Gastrocnemius medialis (tissue), 4 donors: ENCODE results near the gene SPEG. TPM values are rescaled to one million over a fixed set of nuclear protein-coding genes. Genes with fewer than 3 reads are reported as not detected.

Experiments used
- ATAC-seq, 2 donors: fragments of 150-250 bp; one replicate each; pipeline ENCODE4 v1.9.1; 2016
- DNase-seq, 2 donors: peaks; one replicate each; pipeline ENCODE4 v3.0.0-alpha.2; 2019
- H3K27ac ChIP-seq, 4 donors: fragments of 200-600 bp; sonication (generic); 1 replicate in 1 of 4; 2 replicates in 3 of 4; pipeline ENCODE4 v1.5.1; 2016 to 2018; ENCODE audit warnings: mild to moderate bottlenecking in 2 of 4, moderate library complexity in 1 of 4
- H3K27me3 ChIP-seq, 3 donors: fragments of 200-600 bp; sonication (generic) in 2 of 3; 1 replicate in 1 of 3; 2 replicates in 2 of 3; pipeline versions ENCODE4 v1.5.1 to v1.6.0; 2016 to 2019; ENCODE audit warnings: mild to moderate bottlenecking in 1 of 3, moderate library complexity in 1 of 3
- H3K36me3 ChIP-seq, 2 donors: fragments of 200-600 bp; sonication (generic) in 1 of 2; one replicate each; pipeline ENCODE4 v1.5.1; 2017 to 2018
- H3K4me1 ChIP-seq, 2 donors: fragments of 200-600 bp; sonication (generic) in 1 of 2; one replicate each; pipeline ENCODE4 v1.5.1; 2016 to 2017; ENCODE audit warnings: mild to moderate bottlenecking in 2 of 2
- H3K4me3 ChIP-seq, 4 donors: fragments of 200-600 bp; sonication (generic) in 3 of 4; 1 replicate in 1 of 4; 2 replicates in 3 of 4; pipeline ENCODE4 v1.5.1; 2016 to 2019; ENCODE audit warnings: mild to moderate bottlenecking in 2 of 4
- H3K9me3 ChIP-seq, 3 donors: fragments of 200-600 bp; sonication (generic) in 2 of 3; 1 replicate in 1 of 3; 2 replicates in 2 of 3; pipeline ENCODE4 v1.5.1; 2016 to 2019
- CTCF ChIP-seq, 5 experiments: fragments of 450-650 bp in 3 of 5; fragments of 200-600 bp in 2 of 5; sonication (generic) in 2 of 5; IDR thresholded peaks in 4 of 5; conservative IDR thresholded peaks in 1 of 5; 1 replicate in 4 of 5; 2 replicates in 1 of 5; pipeline ENCODE4 v1.5.1; 2016 to 2019; ENCODE audit warnings: antibody characterized with exemption in 5 of 5, mild to moderate bottlenecking in 3 of 5, moderate library complexity in 3 of 5
- POLR2A ChIP-seq, 2 donors: fragments of 450-650 bp; IDR thresholded peaks; one replicate each; pipeline ENCODE4 v1.6.1; 2017; ENCODE audit warnings: antibody characterized with exemption in 2 of 2, mild to moderate bottlenecking in 2 of 2, moderate library complexity in 2 of 2
- in situ Hi-C, 4 donors: fragments of 200-750 bp; cut with MboI; loops; one replicate each; pipeline versions ENCODE4 v1.15.0 to v1.8.0; 2017; ENCODE audit warnings: low sequenced_read_pairs in 4 of 4
- intact Hi-C: fragments of 100-400 bp; cut with DNase I; formaldehyde crosslinking; loops from one replicate; pipeline ENCODE4 v1.15.1; 2023; ENCODE audit warnings: low total_unique reads
- total RNA-seq, 4 donors: library from RNA; depleted of rRNA; stranded (reverse); fragments of >200 nt; gene quantifications; one replicate each; pipeline versions ENCODE4 v1.1.0 to v1.2.3, GENCODE V29; 2016

The SPEG gene
- total RNA-seq, 4 donors from 2014 or later = 104 to 387 (median 222) TPM

- intact Hi-C loops (no loop called here), in situ Hi-C loops (loop anchor here in 2 of 4 donors (10.0 kb wide), 1 partner anchor 54 kb away; no protein-coding TSS in a partner anchor)
- Histone ChIP-seq H3K27ac (peak overlapping the region; percentile 95 to 99 (median 97)), H3K27me3 (no peaks in the 10 kb centered on the region), H3K9me3 (no peaks in the 10 kb centered on the region), H3K36me3 (peaks cover 0 to 25% of the 10 kb centered on the region in 2 donors), H3K4me3 (no peak overlapping the region), H3K4me1 (peaks cover 53 to 56% of the 10 kb centered on the region in 2 donors)
- DNase-seq = no peak
- TF ChIP-seq CTCF (IDR thresholded peaks at IDR 0.05 in 4 of 5, conservative IDR thresholded peaks at IDR 0.05 in 1 of 5) (no peak), POLR2A (IDR thresholded peaks at IDR 0.05) (no peak)
- ATAC-seq = no peak
Observed at GRCh38 chr2:219458996-219459395, 24.4 kb downstream of the SPEG start.

DNA sequence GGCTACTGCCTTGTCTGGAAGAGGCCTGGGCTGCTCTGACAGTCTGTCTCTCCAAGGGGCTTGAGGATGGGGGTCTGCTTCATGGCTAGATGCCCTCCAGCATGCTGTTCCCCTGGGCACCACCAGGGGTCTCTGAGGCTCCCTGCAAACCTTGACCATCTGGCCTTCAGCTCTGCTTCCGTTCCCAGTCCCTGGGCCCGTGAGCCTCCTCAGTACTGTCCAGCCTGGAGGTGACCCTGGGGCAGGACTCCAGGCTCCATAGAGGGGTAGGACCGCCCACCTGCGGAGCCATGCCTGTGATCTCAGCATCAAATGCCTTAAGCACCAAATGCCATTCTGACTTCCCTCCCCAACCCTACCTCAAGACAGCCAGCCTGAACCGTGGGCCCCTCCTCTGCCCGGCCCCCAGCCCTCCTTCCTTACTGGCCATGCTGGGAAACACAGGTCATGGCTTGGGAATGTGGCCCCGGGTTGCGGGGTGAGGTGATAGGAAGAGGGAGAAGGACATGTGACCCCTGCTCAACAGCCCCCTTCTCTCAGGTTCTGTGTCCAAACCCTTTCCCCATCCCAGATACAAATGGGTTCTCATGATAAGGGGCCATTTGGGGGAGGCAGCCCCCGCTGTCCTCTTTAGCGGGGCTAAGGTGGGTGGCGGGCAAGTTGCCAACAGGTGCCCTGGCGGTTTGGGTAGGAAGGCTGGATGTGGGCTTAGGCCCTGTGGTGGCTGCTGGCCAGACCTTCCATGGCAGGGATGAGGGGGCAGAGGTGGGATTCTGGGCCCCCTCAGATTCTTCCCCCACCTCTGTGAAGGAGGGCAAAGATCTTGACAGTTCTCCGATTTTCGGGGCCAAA lies 25.0 kb downstream of the SPEG start:
- ATAC-seq (peak; percentile 67 to 71), DNase-seq (peak; percentile 59 to 89)
- H3K36me3 ChIP-seq = peaks cover 0 to 32% of the 10 kb centered on the region in 2 donors
- peak overlapping the region in 2 of 4 donors; percentile 32 to 43 for H3K4me3 ChIP-seq
- TF ChIP-seq POLR2A (IDR thresholded peaks at IDR 0.05) (no peak), CTCF (IDR thresholded peaks at IDR 0.05 in 4 of 5, conservative IDR thresholded peaks at IDR 0.05 in 1 of 5) (peak; percentile 87 to 96 (median 90))
- intact Hi-C loops = loop anchor here (1.0 to 5.0 kb wide), 2 partner anchors 39 to 73 kb away; partner anchors contain the start of gene GMPPA
- peaks cover 47 to 49% of the 10 kb centered on the region in 2 donors for H3K4me1 ChIP-seq
- no peaks in the 10 kb centered on the region for H3K9me3 ChIP-seq
- H3K27ac ChIP-seq = peak overlapping the region; percentile 95 to 99 (median 97)
- in situ Hi-C loops = loop anchor here in 2 of 4 donors (10.0 kb wide), 1 partner anchor 55 kb away; no protein-coding TSS in a partner anchor
- H3K27me3 ChIP-seq = no peaks in the 10 kb centered on the region

GRCh38 chr2:219460424-219460926 lies 25.8 kb downstream of the SPEG start:
- TF ChIP-seq CTCF (IDR thresholded peaks at IDR 0.05 in 4 of 5, conservative IDR thresholded peaks at IDR 0.05 in 1 of 5) (peak in 1 of 5 experiments; percentile 6), POLR2A (IDR thresholded peaks at IDR 0.05) (peak; percentile 41 to 49)
- in situ Hi-C loops (no loop called here), intact Hi-C loops (loop anchor here (1.0 to 5.0 kb wide), 2 partner anchors 38 to 72 kb away; partner anchors contain the start of gene GMPPA)
- no peaks in the 10 kb centered on the region for H3K27me3 ChIP-seq
- DNase-seq = peak; percentile 86 to 91
- peaks cover 0 to 40% of the 10 kb centered on the region in 2 donors for H3K36me3 ChIP-seq
- ATAC-seq = peak; percentile 59 to 64
- peaks cover 44 to 45% of the 10 kb centered on the region in 2 donors for H3K4me1 ChIP-seq
- H3K9me3 ChIP-seq = no peaks in the 10 kb centered on the region
- H3K27ac ChIP-seq = peak overlapping the region; percentile 95 to 99 (median 97)
- peak overlapping the region in 3 of 4 donors; percentile 32 to 51 (median 43) for H3K4me3 ChIP-seq

DNA sequence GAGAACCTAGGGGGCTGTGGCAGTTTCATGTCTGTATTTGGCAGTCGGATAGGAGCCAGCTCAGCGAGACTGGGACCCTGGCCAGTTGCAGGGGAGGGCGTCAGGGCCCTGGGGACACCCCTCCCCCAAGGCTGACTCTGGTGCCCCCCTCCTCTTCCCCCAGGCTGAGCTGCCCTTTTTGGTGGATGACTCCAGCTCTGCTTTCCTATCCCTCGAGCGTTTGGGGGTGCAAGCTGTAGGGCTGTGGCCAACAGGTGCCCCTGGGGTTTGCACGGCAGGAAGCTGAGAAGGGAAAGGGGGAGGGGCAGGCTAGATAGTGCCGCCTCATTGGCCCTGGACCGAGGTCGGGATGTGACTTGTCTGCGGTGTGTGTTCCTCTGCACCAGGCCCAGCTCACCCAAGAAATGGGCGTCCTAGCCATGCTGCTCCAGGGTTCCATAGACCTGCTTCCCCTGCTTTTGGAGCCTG lies 26.4 kb downstream of the SPEG start:
- peak overlapping the region in 3 of 4 donors; percentile 32 to 51 (median 43) for H3K4me3 ChIP-seq
- peak overlapping the region; percentile 95 to 99 (median 97) for H3K27ac ChIP-seq
- in situ Hi-C loops (no loop called here), intact Hi-C loops (loop anchor here (5.0 kb wide), 1 partner anchor 71 kb away; no protein-coding TSS in a partner anchor)
- H3K27me3 ChIP-seq = no peaks in the 10 kb centered on the region
- peaks cover 0 to 46% of the 10 kb centered on the region in 2 donors for H3K36me3 ChIP-seq
- peak; percentile 54 to 69 for ATAC-seq
- no peaks in the 10 kb centered on the region for H3K9me3 ChIP-seq
- TF ChIP-seq CTCF (IDR thresholded peaks at IDR 0.05 in 4 of 5, conservative IDR thresholded peaks at IDR 0.05 in 1 of 5) = no peak
- peaks cover 44 to 45% of the 10 kb centered on the region in 2 donors for H3K4me1 ChIP-seq
- DNase-seq = peak; percentile 69 to 83
